PC-9 (cell line): ENCODE measurements around the gene ERN1. TPM values are rescaled to one million over a fixed set of nuclear protein-coding genes. Genes with fewer than 3 reads are reported as not detected.

Experiments
- BruUV-seq: library from RNA; stranded (reverse); fragments of 400-500 nt; replicated peaks from 2 replicates; lab custom pipeline; 2021; lab: Mats Ljungman, UMichigan
- CTCF ChIA-PET: fragments of 300-600 bp; sonication (Branson Sonifier 250); formaldehyde crosslinking; loops from one replicate; lab custom pipeline; 2022; ENCODE audit warnings: antibody characterized with exemption; lab: Charles Lee
- POLR2A ChIA-PET: fragments of 300-600 bp; sonication (Branson Sonifier 250); formaldehyde crosslinking; loops from one replicate; lab custom pipeline; 2022; ENCODE audit warnings: antibody characterized with exemption; ENCODE audit not compliant: unreplicated experiment; lab: Charles Lee
- DNase-seq, 2 experiments: peaks; one replicate each; pipeline versions ENCODE4 v3.0.0 to v3.0.0-alpha.2; 2015 to 2022; ENCODE audit warnings: mixed read lengths in 1 of 2
- H2AFZ ChIP-seq: fragments of 200-600 bp; sonication (generic); 2 replicates; pipeline ENCODE4 v1.8.1; 2017; ENCODE audit warnings: antibody characterized with exemption
- H3F3A ChIP-seq: fragments of 200-600 bp; sonication (generic); 2 replicates; pipeline ENCODE4 v1.8.1; 2017; ENCODE audit warnings: antibody characterized with exemption, mild to moderate bottlenecking, low read depth; ENCODE audit not compliant: insufficient read depth
- H3K27ac ChIP-seq: fragments of 200-600 bp; sonication (generic); 2 replicates; pipeline ENCODE4 v1.6.1; 2016; ENCODE audit warnings: mixed run types
- H3K27me3 ChIP-seq: fragments of 200-600 bp; sonication (generic); 2 replicates; pipeline ENCODE4 v1.6.1; 2016; ENCODE audit warnings: low read depth, mixed run types; ENCODE audit not compliant: insufficient read depth
- H3K36me3 ChIP-seq: fragments of 200-600 bp; sonication (generic); 2 replicates; pipeline ENCODE4 v1.6.1; 2016; ENCODE audit warnings: low read depth, mixed run types
- H3K4me1 ChIP-seq: fragments of 200-600 bp; sonication (generic); replicated peaks from 2 replicates; pipeline ENCODE4 v1.6.1; 2016; ENCODE audit warnings: mixed run types; ENCODE audit not compliant: insufficient read depth
- H3K4me2 ChIP-seq: fragments of 200-600 bp; sonication (generic); 2 replicates; pipeline ENCODE4 v1.6.1; 2017; ENCODE audit warnings: mixed run types
- H3K4me3 ChIP-seq: fragments of 200-600 bp; sonication (generic); 2 replicates; pipeline ENCODE4 v1.6.1; 2016; ENCODE audit warnings: mixed run types
- H3K79me2 ChIP-seq: fragments of 200-600 bp; sonication (generic); 2 replicates; pipeline ENCODE4 v1.6.1; 2017; ENCODE audit warnings: low read depth, mixed run types
- H3K9me2 ChIP-seq: fragments of 200-600 bp; sonication (generic); 2 replicates; pipeline ENCODE4 v1.8.1; 2017; ENCODE audit warnings: mild to moderate bottlenecking; ENCODE audit not compliant: insufficient read depth
- H3K9me3 ChIP-seq: fragments of 200-600 bp; sonication (generic); 2 replicates; pipeline ENCODE4 v1.8.1; 2016; ENCODE audit warnings: low read depth; ENCODE audit not compliant: insufficient read depth
- H4K20me1 ChIP-seq: fragments of 200-600 bp; sonication (generic); 2 replicates; pipeline ENCODE4 v1.8.1; 2017; ENCODE audit not compliant: insufficient read depth
- EZH2 ChIP-seq: fragments of 200-600 bp; sonication (generic); IDR thresholded peaks from 2 replicates; pipeline ENCODE4 v1.8.0; 2017; ENCODE audit warnings: antibody characterized with exemption, low read depth
- intact Hi-C: fragments of 100-400 bp; cut with micrococcal nuclease; formaldehyde crosslinking; loops from one replicate; pipeline ENCODE4 v1.10.0; 2022; ENCODE audit not compliant: unreplicated experiment
- total RNA-seq: library from RNA; stranded (reverse); gene quantifications from 2 replicates; pipeline ENCODE4 v1.2.3, GENCODE V29; 2021
- TF ChIP-seq, protein P1 (sequence below): fragments of 200-600 bp; sonication (generic); conservative IDR thresholded peaks from 2 replicates; pipeline ENCODE4 v1.6.1; 2017; ENCODE audit warnings: mixed run types, antibody characterized with exemption, mild to moderate bottlenecking, moderate library complexity

ERN1 gene
- total RNA-seq, 1 experiment from 2014 or later, result 9.2 TPM

DNA sequence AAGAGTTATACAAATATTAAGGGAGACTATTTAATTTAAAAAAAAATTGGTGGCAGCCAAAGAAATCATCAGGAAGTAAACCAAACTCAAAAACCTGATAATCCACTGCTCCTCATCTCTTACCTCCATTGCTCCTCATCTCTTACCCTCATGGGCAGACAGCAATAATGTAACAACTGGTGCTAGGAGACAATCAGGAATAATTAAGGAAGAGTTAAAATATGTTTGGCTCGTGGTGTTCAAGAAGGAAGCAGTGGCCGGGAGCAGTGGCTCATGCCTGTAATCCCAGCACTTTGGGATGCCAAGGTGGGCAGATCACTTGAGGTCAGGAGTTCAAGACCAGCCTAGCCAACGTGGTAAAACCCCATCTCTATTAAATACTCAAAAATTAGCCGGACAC lies 18.1 kb downstream of the ERN1 start:
- intact Hi-C loops, result no loop called here
- Histone ChIP-seq H3K9me3 (no peaks in the 10 kb centered on the region), H3K4me1 (peaks cover 46% of the 10 kb centered on the region), H3K9me2 (no peaks in the 10 kb centered on the region), H3K4me2 (no peak overlapping the region), H4K20me1 (no peaks in the 10 kb centered on the region; the same call in 1 of the 2 replicates), H3K36me3 (0 out of 2 replicates have a peak, but pooled peaks cover 6% of the 10 kb centered on the region), H3F3A (peaks cover 42% of the 10 kb centered on the region), H3K27me3 (no peaks in the 10 kb centered on the region), H3K27ac (no peak overlapping the region), H2AFZ (no peak overlapping the region), H3K4me3 (no peak overlapping the region), H3K79me2 (peaks cover 72% of the 10 kb centered on the region)
- TF ChIP-seq, protein P1, sequence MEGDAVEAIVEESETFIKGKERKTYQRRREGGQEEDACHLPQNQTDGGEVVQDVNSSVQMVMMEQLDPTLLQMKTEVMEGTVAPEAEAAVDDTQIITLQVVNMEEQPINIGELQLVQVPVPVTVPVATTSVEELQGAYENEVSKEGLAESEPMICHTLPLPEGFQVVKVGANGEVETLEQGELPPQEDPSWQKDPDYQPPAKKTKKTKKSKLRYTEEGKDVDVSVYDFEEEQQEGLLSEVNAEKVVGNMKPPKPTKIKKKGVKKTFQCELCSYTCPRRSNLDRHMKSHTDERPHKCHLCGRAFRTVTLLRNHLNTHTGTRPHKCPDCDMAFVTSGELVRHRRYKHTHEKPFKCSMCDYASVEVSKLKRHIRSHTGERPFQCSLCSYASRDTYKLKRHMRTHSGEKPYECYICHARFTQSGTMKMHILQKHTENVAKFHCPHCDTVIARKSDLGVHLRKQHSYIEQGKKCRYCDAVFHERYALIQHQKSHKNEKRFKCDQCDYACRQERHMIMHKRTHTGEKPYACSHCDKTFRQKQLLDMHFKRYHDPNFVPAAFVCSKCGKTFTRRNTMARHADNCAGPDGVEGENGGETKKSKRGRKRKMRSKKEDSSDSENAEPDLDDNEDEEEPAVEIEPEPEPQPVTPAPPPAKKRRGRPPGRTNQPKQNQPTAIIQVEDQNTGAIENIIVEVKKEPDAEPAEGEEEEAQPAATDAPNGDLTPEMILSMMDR, result no peak
- no peak for TF ChIP-seq EZH2
- DNase-seq, result no peak
- ChIA-PET POLR2A (no interaction called here), CTCF (no interaction called here)
- no TSS peak for BruUV-seq

DNA sequence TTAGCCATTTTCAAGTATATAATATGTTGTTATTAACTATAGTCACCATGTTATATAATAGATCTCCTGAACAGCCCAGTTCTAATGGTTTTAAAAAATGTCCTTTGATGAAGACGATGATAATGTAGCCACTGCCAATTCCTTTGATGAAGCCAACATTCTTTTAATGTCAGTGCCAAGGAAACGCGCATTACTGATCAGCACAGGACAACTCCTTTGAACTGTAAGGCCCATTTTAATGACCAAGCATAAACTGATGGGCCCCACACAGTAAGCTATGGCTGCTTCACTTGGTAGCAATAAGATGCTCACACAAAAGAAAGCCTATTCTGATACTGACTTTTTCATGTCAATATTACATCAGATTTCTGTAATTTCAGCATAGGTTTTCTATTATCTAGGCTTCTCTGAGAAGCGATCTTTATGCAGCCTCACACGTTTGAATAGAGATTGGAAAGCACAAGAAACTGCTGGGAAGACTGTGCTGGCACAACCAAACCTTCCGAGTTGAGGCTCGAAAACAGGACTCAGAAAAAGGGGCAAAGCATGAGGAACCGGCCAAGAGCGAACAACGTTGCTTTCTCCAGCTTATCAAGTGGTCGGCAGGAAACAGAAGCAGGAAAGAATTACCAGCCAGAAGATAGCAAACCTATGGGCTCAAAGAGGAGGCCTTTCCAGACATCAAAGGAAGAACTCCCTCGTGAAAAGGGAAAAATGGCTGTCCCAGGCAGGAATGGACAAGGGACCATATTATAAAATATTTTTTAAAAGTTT lies 19.4 kb downstream of the ERN1 start:
- POLR2A ChIA-PET, result no interaction called here
- Histone ChIP-seq H4K20me1 (no peaks in the 10 kb centered on the region; the same call in 1 of the 2 replicates), H3K4me1 (peaks cover 41% of the 10 kb centered on the region), H3K27me3 (no peaks in the 10 kb centered on the region), H3K4me3 (no peak overlapping the region), H2AFZ (no peak overlapping the region), H3K9me3 (no peaks in the 10 kb centered on the region), H3K9me2 (no peaks in the 10 kb centered on the region), H3F3A (peaks cover 32% of the 10 kb centered on the region; the same call in 1 of the 2 replicates), H3K36me3 (0 out of 2 replicates have a peak, but pooled peaks cover 6% of the 10 kb centered on the region), H3K79me2 (peaks cover 83% of the 10 kb centered on the region), H3K4me2 (no peak overlapping the region), H3K27ac (no peak overlapping the region)
- intact Hi-C loops, result no loop called here
- DNase-seq, result no peak
- no TSS peak for BruUV-seq
- TF ChIP-seq, protein P1, result no peak
- no peak for TF ChIP-seq EZH2
- CTCF ChIA-PET, result interaction anchor here (0.6 kb wide), 1 partner anchor 52 kb away, joined by 3 read pairs; no protein-coding TSS in a partner anchor

DNA sequence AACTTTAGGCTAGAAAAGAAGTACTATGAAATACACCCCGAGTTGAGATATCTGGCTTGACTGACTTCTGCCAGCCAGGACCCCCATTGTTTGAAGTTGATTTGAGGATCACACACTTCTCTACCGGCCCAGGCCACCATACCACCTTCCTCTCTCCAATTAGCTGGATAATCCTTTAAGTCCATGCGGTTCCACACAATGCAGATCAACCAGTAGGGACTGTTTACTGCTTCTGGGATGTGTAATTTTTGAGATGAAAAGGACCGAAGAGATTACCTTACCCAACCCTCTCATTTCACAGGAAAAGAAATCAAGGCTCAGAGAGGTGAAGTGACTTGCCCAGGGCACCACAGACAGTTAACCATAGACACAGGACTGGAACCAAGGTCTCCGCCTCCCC lies 20.5 kb downstream of the ERN1 start:
- peaks cover 25% of the 10 kb centered on the region; the same call in 1 of the 2 replicates for H3F3A ChIP-seq
- H3K79me2 ChIP-seq, result peaks cover 82% of the 10 kb centered on the region
- TF ChIP-seq, protein P1, result no peak
- no peak for TF ChIP-seq EZH2
- ChIA-PET POLR2A (no interaction called here), CTCF (no interaction called here)
- no peaks in the 10 kb centered on the region for H3K9me3 ChIP-seq
- peaks cover 38% of the 10 kb centered on the region; the same call in 1 of the 2 replicates for H3K4me1 ChIP-seq
- DNase-seq, result no peak
- H4K20me1 ChIP-seq, result no peaks in the 10 kb centered on the region; the same call in 1 of the 2 replicates
- H2AFZ ChIP-seq, result no peak overlapping the region
- H3K27ac ChIP-seq, result no peak overlapping the region; the same call in 1 of the 2 replicates
- no peaks in the 10 kb centered on the region for H3K27me3 ChIP-seq
- no peaks in the 10 kb centered on the region for H3K9me2 ChIP-seq
- no peak overlapping the region for H3K4me3 ChIP-seq
- no peak overlapping the region for H3K4me2 ChIP-seq
- intact Hi-C loops, result no loop called here
- BruUV-seq, result no TSS peak
- H3K36me3 ChIP-seq, result 0 out of 2 replicates have a peak, but pooled peaks cover 5% of the 10 kb centered on the region
